GM18526 (cell line): ENCODE data around the gene SSTR5.

ENCODE experiments used
- POLR2A ChIP-seq: IDR thresholded peaks from 3 replicates; pipeline ENCODE4 v1.6.1; 2011; ENCODE audit not compliant: insufficient read length; ENCODE audit errors: extremely low read depth

Gene SSTR5

GRCh38 chr16:1088295-1089170, 16.0 kb downstream of the SSTR5 start:
- TF ChIP-seq POLR2A, result no peak

- no peak for TF ChIP-seq POLR2A
These were observed 16.9 kb downstream of the SSTR5 start for GRCh38 chr16:1089439-1089821.

- TF ChIP-seq POLR2A, result no peak
These were observed 17.5 kb downstream of the SSTR5 start for GRCh38 chr16:1089822-1090619.

GRCh38 chr16:1090620-1091587, 18.4 kb downstream of the SSTR5 start:
- no peak for TF ChIP-seq POLR2A

- TF ChIP-seq POLR2A, result no peak
These were observed 19.5 kb downstream of the SSTR5 start for GRCh38 chr16:1091992-1092552.

GRCh38 chr16:1093284-1094123, 21.0 kb downstream of the SSTR5 start:
- no peak for TF ChIP-seq POLR2A

- TF ChIP-seq POLR2A, result no peak
These were observed 21.6 kb downstream of the SSTR5 start for GRCh38 chr16:1094124-1094479.

GRCh38 chr16:1094601-1095449, 22.3 kb downstream of the SSTR5 start:
- no peak for TF ChIP-seq POLR2A

GRCh38 chr16:1095450-1096168, 23.1 kb downstream of the SSTR5 start:
- no peak for TF ChIP-seq POLR2A

GRCh38 chr16:1096169-1097082, 23.9 kb downstream of the SSTR5 start, which contains the start of gene C1QTNF8:
Gene C1QTNF8 (minus strand): TSS chr16:1096244. CDS start chr16:1094922, 1,322 bp downstream.
- TF ChIP-seq POLR2A, result no peak

GRCh38 chr16:1097156-1097555, 24.6 kb downstream of the SSTR5 start:
- TF ChIP-seq POLR2A, result no peak

GRCh38 chr16:1097800-1098199, 25.3 kb downstream of the SSTR5 start:
- TF ChIP-seq POLR2A, result no peak
